ENCODE results near the gene SLC25A1. TPM values are rescaled to one million over a fixed set of nuclear protein-coding genes. Genes with fewer than 3 reads are reported as not detected.

The SLC25A1 gene
- total and polyA plus RNA-seq, 2 of the 4 experiments (the other 2 are of a cell fraction): 41.0 to 56.5 TPM

DNA sequence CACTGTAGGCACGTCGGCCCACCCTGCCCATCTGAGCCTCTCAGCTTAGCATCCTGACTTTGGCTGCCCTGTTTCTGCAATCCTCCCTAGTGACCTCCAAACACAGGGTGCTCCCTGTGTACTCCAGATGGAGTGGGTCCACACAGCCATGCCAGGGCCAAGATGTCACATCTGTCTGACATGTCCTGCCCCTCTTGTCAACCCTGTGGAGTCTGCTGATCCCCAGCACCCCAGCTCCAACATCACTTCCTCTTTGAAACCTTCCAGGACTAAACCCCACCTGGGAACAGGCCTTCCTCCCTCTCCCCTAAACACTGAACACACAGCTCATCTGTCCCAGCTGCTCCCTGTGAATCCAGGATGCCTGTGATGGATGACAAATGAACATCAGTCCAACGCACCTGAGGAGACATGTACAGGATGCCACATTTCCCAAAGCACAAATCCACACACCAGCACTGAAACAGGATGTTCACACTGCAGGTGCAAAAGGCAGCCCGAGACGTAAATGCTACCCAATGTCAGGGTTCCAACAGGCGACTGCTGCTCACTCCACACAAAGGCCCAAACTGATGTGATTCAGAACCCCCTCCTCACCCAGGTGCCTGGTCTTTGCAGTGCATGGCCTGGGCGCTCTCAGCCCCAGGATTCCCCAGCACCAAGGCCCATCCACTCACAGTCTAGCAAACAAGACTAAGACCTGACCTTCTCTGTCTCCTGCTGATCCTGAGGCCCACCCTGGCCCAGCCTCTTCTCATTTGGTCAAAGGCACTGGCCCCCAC, 49.4 kb downstream of the SLC25A1 start:
- in situ Hi-C loops (cut with MboI; ENCODE audit: low sequenced_read_pairs): no loop called here
- POLR2A ChIA-PET (ENCODE audit: unreplicated experiment): no interaction called here
- WGBS, 2 experiments (ENCODE audit: extremely low coverage in 2 of 2, insufficient read length in 1 of 2): 61% methylated on average over 2 of the region's 7 CpGs; no CpG with 5 or more reads in 1 of the 2 experiments

More for the DNA sequence above, 49.4 kb downstream of the SLC25A1 start:
- H4K20me1 ChIP-seq (ENCODE audit: insufficient read depth, low read length): no peaks in the 10 kb centered on the region
- H3K23ac ChIP-seq (ENCODE audit: low read depth, low read length): no peak overlapping the region
- H3K4me2 ChIP-seq (ENCODE audit: low read depth, low read length): no peak overlapping the region
- CTCF ChIA-PET: no interaction called here
- dilution Hi-C loops (cut with HindIII; ENCODE audit: low sequenced_read_pairs, unreplicated experiment): no loop called here
- no peak overlapping the region for H3K14ac ChIP-seq (replicated peaks; ENCODE audit: low read depth, low read length)
- no peak overlapping the region for H2AK5ac ChIP-seq (ENCODE audit: low read depth, low read length)
- H2BK120ac ChIP-seq (ENCODE audit: low read depth, low read length): no peak overlapping the region
- H2BK15ac ChIP-seq (ENCODE audit: low read depth, low read length): no peak overlapping the region
- intact Hi-C loops (cut with micrococcal nuclease): no loop called here
- no peaks in the 10 kb centered on the region for H3K9me3 ChIP-seq (ENCODE audit: control insufficient read depth, insufficient read depth, low read length)
- H2AFZ ChIP-seq (replicated peaks; ENCODE audit: low read length, poor library complexity): no peak overlapping the region
- no peak overlapping the region for H3K9ac ChIP-seq (ENCODE audit: low read depth, low read length)
- no peaks in the 10 kb centered on the region for H3K27me3 ChIP-seq (ENCODE audit: control insufficient read depth, insufficient read depth, low read length)
- no TSS peak for BruUV-seq (replicated peaks)
- DNase-seq (no peak), ATAC-seq (ENCODE audit: low read depth) (no peak)
- H3K4me3 ChIP-seq (ENCODE audit: insufficient read depth, low read depth, low read length): no peak overlapping the region
- TF ChIP-seq CEBPB (IDR thresholded peaks at IDR 0.05; ENCODE audit: low read depth, low read length): no peak
- no peak for TF ChIP-seq POLR2A (IDR thresholded peaks at IDR 0.05; ENCODE audit: low read depth, low read length)
- no peak for TF ChIP-seq FOS (IDR thresholded peaks at IDR 0.05; ENCODE audit: low read depth, low read length)
- TF ChIP-seq MAFK (IDR thresholded peaks at IDR 0.05; ENCODE audit: low read depth, low read length): no peak
- TF ChIP-seq, protein P1, sequence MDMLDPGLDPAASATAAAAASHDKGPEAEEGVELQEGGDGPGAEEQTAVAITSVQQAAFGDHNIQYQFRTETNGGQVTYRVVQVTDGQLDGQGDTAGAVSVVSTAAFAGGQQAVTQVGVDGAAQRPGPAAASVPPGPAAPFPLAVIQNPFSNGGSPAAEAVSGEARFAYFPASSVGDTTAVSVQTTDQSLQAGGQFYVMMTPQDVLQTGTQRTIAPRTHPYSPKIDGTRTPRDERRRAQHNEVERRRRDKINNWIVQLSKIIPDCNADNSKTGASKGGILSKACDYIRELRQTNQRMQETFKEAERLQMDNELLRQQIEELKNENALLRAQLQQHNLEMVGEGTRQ (IDR thresholded peaks at IDR 0.05; ENCODE audit: low read depth, low read length): no peak
- TF ChIP-seq CTCF (conservative IDR thresholded peaks at IDR 0.05; ENCODE audit: low read depth, low read length): no peak
- TF ChIP-seq MAZ (IDR thresholded peaks at IDR 0.05; ENCODE audit: borderline replicate concordance, low read depth, low read length): no peak
- TF ChIP-seq RCOR1 (IDR thresholded peaks at IDR 0.05; ENCODE audit: insufficient replicate concordance, low read length): no peak
- TF ChIP-seq SMC3 (IDR thresholded peaks at IDR 0.05; ENCODE audit: low read depth, low read length): no peak
- TF ChIP-seq, protein P2, sequence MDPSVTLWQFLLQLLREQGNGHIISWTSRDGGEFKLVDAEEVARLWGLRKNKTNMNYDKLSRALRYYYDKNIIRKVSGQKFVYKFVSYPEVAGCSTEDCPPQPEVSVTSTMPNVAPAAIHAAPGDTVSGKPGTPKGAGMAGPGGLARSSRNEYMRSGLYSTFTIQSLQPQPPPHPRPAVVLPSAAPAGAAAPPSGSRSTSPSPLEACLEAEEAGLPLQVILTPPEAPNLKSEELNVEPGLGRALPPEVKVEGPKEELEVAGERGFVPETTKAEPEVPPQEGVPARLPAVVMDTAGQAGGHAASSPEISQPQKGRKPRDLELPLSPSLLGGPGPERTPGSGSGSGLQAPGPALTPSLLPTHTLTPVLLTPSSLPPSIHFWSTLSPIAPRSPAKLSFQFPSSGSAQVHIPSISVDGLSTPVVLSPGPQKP (IDR thresholded peaks at IDR 0.05; ENCODE audit: borderline replicate concordance, low read depth, low read length): no peak
- TF ChIP-seq RAD21 (IDR thresholded peaks at IDR 0.05; ENCODE audit: low read length): no peak
- no peak for TF ChIP-seq BHLHE40 (IDR thresholded peaks at IDR 0.05; ENCODE audit: low read depth, low read length)
- H4K5ac ChIP-seq (ENCODE audit: low read depth, low read length): no peak overlapping the region
- no peak overlapping the region for H4K8ac ChIP-seq (ENCODE audit: low read depth in 2 of 2, low read length in 2 of 2)
- no peaks in the 10 kb centered on the region for H3K4me1 ChIP-seq (ENCODE audit: control insufficient read depth, insufficient read depth, low read length)
- H3K27ac ChIP-seq (ENCODE audit: insufficient read depth, low read length): no peak overlapping the region
- no peak overlapping the region for H2BK20ac ChIP-seq (ENCODE audit: low read depth, low read length)
- H3K56ac ChIP-seq (ENCODE audit: extremely low read depth, insufficient read depth, low read length): no peak overlapping the region
- no peak overlapping the region for H4K91ac ChIP-seq (ENCODE audit: insufficient read depth, low read depth, low read length)
- no peak overlapping the region for H3K4ac ChIP-seq (ENCODE audit: low read depth, low read length)
- H3K79me1 ChIP-seq (ENCODE audit: low read depth in 1 of 2, low read length in 2 of 2): no peaks in the 10 kb centered on the region
- H2AK9ac ChIP-seq (replicated peaks; ENCODE audit: low read depth, low read length, poor library complexity): no peak overlapping the region
- H3K18ac ChIP-seq (ENCODE audit: low read depth, low read length): no peak overlapping the region
- no peak overlapping the region for H2BK5ac ChIP-seq (ENCODE audit: low read depth, low read length, poor library complexity, severe bottlenecking)
- H3K9me1 ChIP-seq (ENCODE audit: insufficient read depth, low read length): peaks cover 3% of the 10 kb centered on the region; the same call in 1 of the 2 replicates
- peaks cover 24% of the 10 kb centered on the region for H3K36me3 ChIP-seq (ENCODE audit: control insufficient read depth, insufficient read depth, low read length)
